ENCODE results near the gene MYL9. TPM values are rescaled to one million over a fixed set of nuclear protein-coding genes. Genes with fewer than 3 reads are reported as not detected.

MYL9 gene
- total and polyA plus RNA-seq, 2 donors (not counting 3 experiments of a cell fraction or from before 2014, with no cell fraction given): 41.7 to 116 TPM

DNA sequence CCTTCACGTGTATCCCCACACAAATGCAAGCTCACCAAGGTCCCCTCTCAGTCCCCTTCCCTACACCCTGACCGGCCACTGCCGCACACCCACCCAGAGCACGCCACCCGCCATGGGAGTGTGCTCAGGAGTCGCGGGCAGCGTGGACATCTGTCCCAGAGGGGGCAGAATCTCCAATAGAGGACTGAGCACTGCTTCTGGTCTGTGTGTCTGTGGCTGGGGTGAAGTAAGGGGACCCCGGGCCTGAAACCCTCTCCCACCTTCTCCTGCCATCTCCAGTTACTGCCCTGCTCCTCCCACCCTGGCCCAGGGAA is 8.3 kb downstream of the MYL9 start:
- H3K27ac ChIP-seq (ENCODE audit: insufficient read depth, low read depth, low read length): no peak overlapping the region
- no peaks in the 10 kb centered on the region for H3K79me2 ChIP-seq (ENCODE audit: control insufficient read depth, insufficient read depth, low read length)
- no peaks in the 10 kb centered on the region for H3K4me1 ChIP-seq (ENCODE audit: control insufficient read depth, extremely low read depth, insufficient read depth, low read length)
- no peaks in the 10 kb centered on the region for H3K27me3 ChIP-seq (ENCODE audit: control insufficient read depth in 2 of 2, insufficient read depth in 2 of 2, low read length in 2 of 2)
- no TSS peak for BruUV-seq (replicated peaks)
- intact Hi-C loops (cut with micrococcal nuclease): no loop called here
- ChIA-PET POLR2A (no interaction called here), CTCF (interaction anchor here (1.0 kb wide), 1 partner anchor 21 kb away, joined by 3 read pairs; no protein-coding TSS in a partner anchor)
- DNase-seq (ENCODE audit: low read depth, low spot score) (no peak), FAIRE-seq (no peak)
- dilution Hi-C loops (cut with MboI; ENCODE audit: extremely low pct_ligation_motif_present, low sequenced_read_pairs): no loop called here
- no peaks in the 10 kb centered on the region for H4K20me1 ChIP-seq (replicated peaks; ENCODE audit: control insufficient read depth, extremely low read depth, insufficient read depth, low read length)
- H3K9me1 ChIP-seq (replicated peaks; ENCODE audit: control insufficient read depth, extremely low read depth, insufficient read depth, low read length): no peaks in the 10 kb centered on the region
- H3K4me3 ChIP-seq (replicated peaks in 1 of 3; ENCODE audit: insufficient read depth in 1 of 3, low read depth in 1 of 3, low read length in 3 of 3): no peak overlapping the region
- no peaks in the 10 kb centered on the region for H3K9me3 ChIP-seq (replicated peaks; ENCODE audit: control insufficient read depth, insufficient read depth, low read length)
- H2AFZ ChIP-seq (ENCODE audit: low read depth, low read length): no peak overlapping the region
- no peak overlapping the region for H3K4me2 ChIP-seq (ENCODE audit: insufficient read depth, low read length)
- H3K36me3 ChIP-seq (ENCODE audit: control insufficient read depth in 2 of 2, extremely low read depth in 1 of 2, insufficient read depth in 2 of 2, low read length in 2 of 2): peaks cover 0 to 5% of the 10 kb centered on the region in 2 experiments
- no peak overlapping the region for H3K9ac ChIP-seq (replicated peaks; ENCODE audit: extremely low read depth, insufficient read depth, low read length)
- no peak for TF ChIP-seq FOS (IDR thresholded peaks at IDR 0.05; ENCODE audit: borderline replicate concordance, insufficient read depth, low read length)
- TF ChIP-seq POLR2AphosphoS5 (IDR thresholded peaks at IDR 0.05; ENCODE audit: insufficient read depth, low read depth, low read length): no peak
- TF ChIP-seq JUN (IDR thresholded peaks at IDR 0.05; ENCODE audit: borderline replicate concordance, insufficient read depth, insufficient read length, low read depth): no peak
- TF ChIP-seq, protein P1, sequence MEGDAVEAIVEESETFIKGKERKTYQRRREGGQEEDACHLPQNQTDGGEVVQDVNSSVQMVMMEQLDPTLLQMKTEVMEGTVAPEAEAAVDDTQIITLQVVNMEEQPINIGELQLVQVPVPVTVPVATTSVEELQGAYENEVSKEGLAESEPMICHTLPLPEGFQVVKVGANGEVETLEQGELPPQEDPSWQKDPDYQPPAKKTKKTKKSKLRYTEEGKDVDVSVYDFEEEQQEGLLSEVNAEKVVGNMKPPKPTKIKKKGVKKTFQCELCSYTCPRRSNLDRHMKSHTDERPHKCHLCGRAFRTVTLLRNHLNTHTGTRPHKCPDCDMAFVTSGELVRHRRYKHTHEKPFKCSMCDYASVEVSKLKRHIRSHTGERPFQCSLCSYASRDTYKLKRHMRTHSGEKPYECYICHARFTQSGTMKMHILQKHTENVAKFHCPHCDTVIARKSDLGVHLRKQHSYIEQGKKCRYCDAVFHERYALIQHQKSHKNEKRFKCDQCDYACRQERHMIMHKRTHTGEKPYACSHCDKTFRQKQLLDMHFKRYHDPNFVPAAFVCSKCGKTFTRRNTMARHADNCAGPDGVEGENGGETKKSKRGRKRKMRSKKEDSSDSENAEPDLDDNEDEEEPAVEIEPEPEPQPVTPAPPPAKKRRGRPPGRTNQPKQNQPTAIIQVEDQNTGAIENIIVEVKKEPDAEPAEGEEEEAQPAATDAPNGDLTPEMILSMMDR (IDR thresholded peaks at IDR 0.05; ENCODE audit: extremely low read depth in 1 of 2, insufficient read depth in 1 of 2, low read depth in 1 of 2, low read length in 2 of 2): no peak
- TF ChIP-seq, protein P2, sequence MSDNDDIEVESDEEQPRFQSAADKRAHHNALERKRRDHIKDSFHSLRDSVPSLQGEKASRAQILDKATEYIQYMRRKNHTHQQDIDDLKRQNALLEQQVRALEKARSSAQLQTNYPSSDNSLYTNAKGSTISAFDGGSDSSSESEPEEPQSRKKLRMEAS (IDR thresholded peaks at IDR 0.05; ENCODE audit: insufficient read depth, insufficient read length): no peak
- no peak for TF ChIP-seq EZH2 (IDR thresholded peaks at IDR 0.05; ENCODE audit: borderline replicate concordance, low read depth, low read length, severe bottlenecking)
- no peak for TF ChIP-seq GATA2 (IDR thresholded peaks at IDR 0.05; ENCODE audit: insufficient read depth, insufficient read length, low read depth, low read length)
- TF ChIP-seq MYC (IDR thresholded peaks at IDR 0.05; ENCODE audit: low read depth, low read length): no peak
- TF ChIP-seq POLR2A (IDR thresholded peaks at IDR 0.05; ENCODE audit: low read depth, low read length): no peak
